H1 (cell line): Measurements from ENCODE around the gene PRG3. TPM values are rescaled to one million over a fixed set of nuclear protein-coding genes. Genes with fewer than 3 reads are reported as not detected.

ENCODE experiments used
- CTCF ChIA-PET: fragments of 300-600 bp; sonication (Branson Sonifier 250); formaldehyde crosslinking; loops from one replicate; lab custom pipeline; 2021; ENCODE audit not compliant: partially characterized antibody; lab: Charles Lee
- POLR2A ChIA-PET: fragments of 300-600 bp; sonication (Branson Sonifier 250); formaldehyde crosslinking; loops from one replicate; lab custom pipeline; 2021; ENCODE audit warnings: inconsistent platforms; ENCODE audit not compliant: partially characterized antibody; lab: Charles Lee
- DNase-seq, 2 experiments: peaks; one replicate each; pipeline versions ENCODE4 v3.0.0 to v3.0.0-alpha.2; 2010 to 2022; ENCODE audit warnings: low spot score in 2 of 2, low read depth in 1 of 2, mixed read lengths in 1 of 2
- FAIRE-seq: peaks from 2 replicates; lab custom pipeline; 2011; peaks lifted over from hg19 to GRCh38; lab: Jason Lieb, UNC
- H2AFZ ChIP-seq: 2 replicates; pipeline ENCODE4 v1.8.1; 2012; ENCODE audit warnings: low read length, inconsistent platforms
- H2AK5ac ChIP-seq: 2 replicates; pipeline ENCODE4 v1.6.1; 2013; ENCODE audit warnings: low read depth, low read length
- H2BK120ac ChIP-seq: replicated peaks from 2 replicates; pipeline ENCODE3; 2013; ENCODE audit warnings: low read depth, low read length, inconsistent platforms
- H2BK12ac ChIP-seq: 2 replicates; pipeline ENCODE4 v1.6.1; 2013; ENCODE audit warnings: low read depth, low read length
- H2BK15ac ChIP-seq: 2 replicates; pipeline ENCODE4 v1.6.1; 2013; ENCODE audit warnings: low read length
- H2BK20ac ChIP-seq: 2 replicates; pipeline ENCODE4 v1.6.1; 2013; ENCODE audit warnings: low read length
- H2BK5ac ChIP-seq: 2 replicates; pipeline ENCODE4 v1.6.1; 2013; ENCODE audit warnings: low read depth, low read length
- H3K14ac ChIP-seq: 2 replicates; pipeline ENCODE4 v1.6.1; 2013; ENCODE audit warnings: inconsistent platforms; ENCODE audit not compliant: insufficient read length
- H3K18ac ChIP-seq: 2 replicates; pipeline ENCODE4 v1.6.1; 2013; ENCODE audit warnings: low read length; ENCODE audit errors: extremely low read depth
- H3K23ac ChIP-seq: 2 replicates; pipeline ENCODE4 v1.6.1; 2013; ENCODE audit warnings: inconsistent platforms; ENCODE audit not compliant: insufficient read length
- H3K23me2 ChIP-seq: 2 replicates; pipeline ENCODE4 v1.6.1; 2013; ENCODE audit warnings: low read depth, low read length
- H3K27ac ChIP-seq: 2 replicates; pipeline ENCODE4 v1.6.1; 2011; ENCODE audit warnings: low read depth, low read length, inconsistent platforms
- H3K27me3 ChIP-seq, 4 experiments: replicated peaks in 1 of 4; 1 replicate in 1 of 4; 2 replicates in 3 of 4; pipeline versions ENCODE4 v1.6.1 to v1.8.1; 2011 to 2013; ENCODE audit warnings: low read length in 3 of 4, mild to moderate bottlenecking in 3 of 4, inconsistent platforms in 2 of 4, mixed read lengths in 2 of 4, moderate library complexity in 1 of 4; ENCODE audit not compliant: control insufficient read depth in 3 of 4, insufficient read depth in 3 of 4; ENCODE audit errors: extremely low read depth in 1 of 4
- H3K36me3 ChIP-seq, 4 experiments: 2 replicates each; pipeline versions ENCODE4 v1.6.1 to v1.8.1; 2011 to 2013; ENCODE audit warnings: mild to moderate bottlenecking in 4 of 4, low read length in 3 of 4, moderate library complexity in 2 of 4, control low read depth in 1 of 4, inconsistent platforms in 1 of 4; ENCODE audit not compliant: insufficient read depth in 4 of 4, control insufficient read depth in 2 of 4
- H3K4ac ChIP-seq: replicated peaks from 2 replicates; pipeline ENCODE3; 2013; ENCODE audit warnings: low read length, low read depth, mixed read lengths, inconsistent platforms; ENCODE audit not compliant: insufficient read length
- H3K4me1 ChIP-seq, 4 experiments: replicated peaks in 1 of 4; 1 replicate in 1 of 4; 2 replicates in 3 of 4; pipeline versions ENCODE4 v1.6.1 to v1.8.1; 2011 to 2013; ENCODE audit warnings: low read length in 3 of 4, inconsistent platforms in 2 of 4, mixed read lengths in 1 of 4; ENCODE audit not compliant: insufficient read depth in 4 of 4, control insufficient read depth in 3 of 4
- H3K4me2 ChIP-seq, 2 experiments: 2 replicates each; pipeline versions ENCODE4 v1.6.1 to v1.8.1; 2011 to 2013; ENCODE audit warnings: low read depth in 2 of 2, low read length in 2 of 2, control low read depth in 1 of 2, inconsistent platforms in 1 of 2, mild to moderate bottlenecking in 1 of 2; ENCODE audit not compliant: insufficient read depth in 1 of 2
- H3K4me3 ChIP-seq, 4 experiments: fragments of 200-600, 300-600 bp in 1 of 4; sonication (generic), shearing (Covaris generic), sonication (Bioruptor Twin) in 1 of 4; 2 replicates each; pipeline versions ENCODE4 v1.5.1 to v1.8.1; 2011 to 2016; ENCODE audit warnings: low read length in 4 of 4, low read depth in 3 of 4, control low read depth in 2 of 4, inconsistent platforms in 2 of 4, mild to moderate bottlenecking in 2 of 4, mixed read lengths in 1 of 4, moderate library complexity in 1 of 4; ENCODE audit not compliant: insufficient read depth in 2 of 4; ENCODE audit errors: extremely low read depth in 1 of 4
- H3K56ac ChIP-seq: replicated peaks from 2 replicates; pipeline ENCODE3; 2013; ENCODE audit warnings: low read depth, mild to moderate bottlenecking, mixed read lengths, low read length, inconsistent platforms; ENCODE audit not compliant: insufficient read length
- H3K79me1 ChIP-seq: 2 replicates; pipeline ENCODE4 v1.6.1; 2013; ENCODE audit warnings: low read depth, low read length, control low read depth
- H3K79me2 ChIP-seq, 2 experiments: 2 replicates each; pipeline versions ENCODE4 v1.6.1 to v1.8.1; 2012 to 2013; ENCODE audit warnings: low read length in 2 of 2, mild to moderate bottlenecking in 2 of 2, inconsistent platforms in 1 of 2; ENCODE audit not compliant: insufficient read depth in 2 of 2, control insufficient read depth in 1 of 2
- H3K9ac ChIP-seq, 4 experiments: replicated peaks in 1 of 4; 1 replicate in 1 of 4; 2 replicates in 3 of 4; pipeline versions ENCODE4 v1.6.1 to v1.8.1; 2011 to 2013; ENCODE audit warnings: low read depth in 3 of 4, low read length in 3 of 4, control low read depth in 2 of 4, mild to moderate bottlenecking in 2 of 4, moderate library complexity in 2 of 4, inconsistent platforms in 1 of 4; ENCODE audit errors: extremely low read depth in 1 of 4
- H3K9me3 ChIP-seq, 2 experiments: 2 replicates each; pipeline versions ENCODE4 v1.6.1 to v1.8.1; 2012 to 2013; ENCODE audit warnings: mild to moderate bottlenecking in 2 of 2, moderate library complexity in 2 of 2, control low read depth in 1 of 2, inconsistent platforms in 1 of 2, low read depth in 1 of 2, low read length in 1 of 2, mixed read lengths in 1 of 2; ENCODE audit not compliant: insufficient read depth in 2 of 2
- H4K20me1 ChIP-seq, 2 experiments: replicated peaks in 1 of 2; 2 replicates each; pipeline versions ENCODE3 to v1.8.1; 2011 to 2013; ENCODE audit warnings: inconsistent platforms in 2 of 2, low read length in 2 of 2, mild to moderate bottlenecking in 1 of 2; ENCODE audit not compliant: insufficient read depth in 2 of 2, control insufficient read depth in 1 of 2
- H4K5ac ChIP-seq: 2 replicates; pipeline ENCODE4 v1.6.1; 2013; ENCODE audit warnings: low read length, low read depth, mixed read lengths, inconsistent platforms; ENCODE audit not compliant: insufficient read length
- H4K8ac ChIP-seq: 2 replicates; pipeline ENCODE4 v1.8.0; 2013; ENCODE audit warnings: mild to moderate bottlenecking, moderate library complexity, low read length, inconsistent platforms; ENCODE audit not compliant: insufficient read depth; ENCODE audit errors: extremely low read depth
- H4K91ac ChIP-seq: replicated peaks from 2 replicates; pipeline ENCODE3; 2013; ENCODE audit warnings: low read length, mixed read lengths, inconsistent platforms; ENCODE audit not compliant: insufficient read length
- CBX8 ChIP-seq: fragments of 300-800, 300-1000 bp; sonication (generic); IDR thresholded peaks from 2 replicates; pipeline ENCODE4 v1.7.1; 2016; ENCODE audit warnings: low read depth, low read length, borderline replicate concordance
- CHD2 ChIP-seq: IDR thresholded peaks from 2 replicates; pipeline ENCODE4 v1.6.1; 2012; ENCODE audit warnings: low read length, improper control_type of control experiment
- FOSL1 ChIP-seq: IDR thresholded peaks from 2 replicates; pipeline ENCODE4 v1.6.1; 2011; ENCODE audit warnings: mild to moderate bottlenecking, low read depth, low read length, moderate library complexity; ENCODE audit not compliant: insufficient read depth
- KDM4A ChIP-seq: IDR thresholded peaks from one replicate; pipeline ENCODE4 v1.7.1; 2012; ENCODE audit warnings: low read depth, mild to moderate bottlenecking, moderate library complexity, low read length, inconsistent platforms; ENCODE audit not compliant: severe bottlenecking
- NRF1 ChIP-seq: IDR thresholded peaks from 2 replicates; pipeline ENCODE4 v1.6.1; 2011; ENCODE audit warnings: mild to moderate bottlenecking, low read depth, low read length, improper control_type of control experiment
- POLR2A ChIP-seq, 2 experiments: IDR thresholded peaks; 1 replicate in 1 of 2; 2 replicates in 1 of 2; pipeline ENCODE4 v1.6.1; 2011; ENCODE audit warnings: low read depth in 2 of 2, low read length in 2 of 2, mild to moderate bottlenecking in 2 of 2; ENCODE audit errors: control extremely low read depth in 1 of 2
- POLR2AphosphoS5 ChIP-seq: IDR thresholded peaks from 2 replicates; pipeline ENCODE4 v1.6.1; 2011; ENCODE audit warnings: low read depth, low read length
- POU5F1 ChIP-seq: IDR thresholded peaks from 2 replicates; pipeline ENCODE4 v1.6.1; 2011; ENCODE audit warnings: low read depth, mild to moderate bottlenecking, low read length, moderate library complexity
- RAD21 ChIP-seq, 2 experiments: IDR thresholded peaks in 1 of 2; conservative IDR thresholded peaks in 1 of 2; 2 replicates each; pipeline ENCODE4 v1.6.1; 2011; ENCODE audit warnings: low read depth in 2 of 2, low read length in 2 of 2, improper control_type of control experiment in 1 of 2, inconsistent platforms in 1 of 2, mild to moderate bottlenecking in 1 of 2, moderate library complexity in 1 of 2
- SAP30 ChIP-seq: fragments of 300-600 bp; sonication (generic); IDR thresholded peaks from 2 replicates; pipeline ENCODE4 v1.7.1; 2012; ENCODE audit warnings: low read length, moderate library complexity, mild to moderate bottlenecking, inconsistent platforms; ENCODE audit not compliant: insufficient read depth, insufficient replicate concordance
- SP2 ChIP-seq: IDR thresholded peaks from 2 replicates; pipeline ENCODE4 v1.6.1; 2012; ENCODE audit warnings: mild to moderate bottlenecking, low read length, inconsistent platforms
- TBP ChIP-seq: IDR thresholded peaks from 2 replicates; pipeline ENCODE4 v1.6.1; 2011; ENCODE audit warnings: low read depth, low read length, improper control_type of control experiment
- WGBS, 2 experiments: shearing (Covaris generic) in 1 of 2; methylation state at CpG; one replicate each; pipeline versions ENCODE4 v1.1.6 to v1.1.7; 2013 to 2015; ENCODE audit warnings: low lambda C conversion rate in 2 of 2, mixed read lengths in 2 of 2, inconsistent platforms in 1 of 2, low coverage in 1 of 2, missing lambda C conversion rate in 1 of 2; ENCODE audit not compliant: insufficient replicate concordance in 2 of 2, insufficient coverage in 1 of 2, insufficient read length in 1 of 2; ENCODE audit errors: extremely low coverage in 1 of 2, missing lambda C conversion rate in 1 of 2; 5-methylcytosine and 5-hydroxymethylcytosine counted together
- polyA plus RNA-seq, 7 experiments: library from polyadenylated mRNA; depleted of rRNA in 3 of 7; stranded (reverse) in 5 of 7; unstranded in 2 of 7; fragments of >200 nt in 5 of 7; fragments of 200-250 nt in 2 of 7; gene quantifications; 1 replicate in 5 of 7; 2 replicates in 1 of 7; 4 replicates in 1 of 7; pipeline versions ENCODE4 v1.2.1 to v1.2.3, GENCODE V29; 2011 to 2013; ENCODE audit warnings: missing spikeins in 2 of 7, mixed read lengths in 2 of 7
- total RNA-seq: library from RNA; stranded (reverse); fragmentation: NEBNext Ultra II Directional; extraction: Animal tissue kit (Norgen Biotek cat#: 25700); gene quantifications from 2 replicates; pipeline ENCODE4 v1.2.1, GENCODE V29; 2021
- TF ChIP-seq, protein P1 (sequence below): IDR thresholded peaks from 2 replicates; pipeline ENCODE4 v1.6.1; 2011; ENCODE audit warnings: low read depth, mild to moderate bottlenecking, low read length; ENCODE audit not compliant: insufficient read depth

PRG3 gene
- total and polyA plus RNA-seq, 2 of the 8 experiments (the other 6 are each of a cell fraction or from before 2014, with no cell fraction given): not detected

DNA sequence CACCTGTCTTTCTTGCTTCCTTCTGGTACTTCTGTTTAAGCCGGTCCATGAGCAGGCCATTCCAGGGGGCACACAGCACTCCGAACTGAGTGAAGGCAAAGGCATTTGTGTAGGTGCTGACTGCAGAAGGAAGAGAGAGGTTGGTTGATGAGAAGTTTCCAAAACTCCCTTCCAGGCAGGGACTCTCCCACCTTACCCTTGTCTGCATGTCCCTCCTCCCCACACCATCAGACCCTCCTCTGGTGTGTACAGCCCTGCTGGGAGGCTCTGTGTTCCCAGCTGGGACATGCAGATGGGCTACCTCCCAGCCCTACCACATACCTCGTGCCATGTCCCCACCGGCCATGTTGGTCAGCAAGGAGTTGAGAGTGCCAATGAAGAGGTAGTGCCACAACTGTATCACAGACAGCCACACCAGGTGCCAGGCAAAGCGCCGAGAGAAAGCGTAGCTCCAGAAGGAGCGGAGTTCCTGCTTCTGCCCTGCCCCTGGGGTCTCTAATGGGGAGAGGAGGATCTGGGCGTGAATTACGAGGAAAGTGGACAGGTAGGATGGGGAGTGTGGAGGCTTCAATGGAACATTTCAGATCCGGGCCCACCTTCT is 33.8 kb upstream of the PRG3 start:
- Histone ChIP-seq H3K27me3 (no peaks in the 10 kb centered on the region), H3K4me3 (no peak overlapping the region), H3K23me2 (no peaks in the 10 kb centered on the region), H2BK12ac (no peak overlapping the region), H3K36me3 (peaks cover 10 to 55% (median 28%) of the 10 kb centered on the region in 4 experiments; a peak in 7 of 8 replicates), H4K5ac (no peak overlapping the region), H2BK15ac (no peak overlapping the region), H3K4me2 (no peak overlapping the region), H2AFZ (no peak overlapping the region), H4K20me1 (peaks cover 0 to 4% of the 10 kb centered on the region in 2 experiments), H3K9ac (no peak overlapping the region), H2BK5ac (no peak overlapping the region), H3K23ac (no peak overlapping the region), H2BK20ac (no peak overlapping the region), H4K8ac (no peak overlapping the region), H3K4ac (no peak overlapping the region), H2AK5ac (no peak overlapping the region), H4K91ac (no peak overlapping the region), H3K79me1 (no peaks in the 10 kb centered on the region), H2BK120ac (no peak overlapping the region), H3K27ac (no peak overlapping the region), H3K9me3 (no peaks in the 10 kb centered on the region), H3K56ac (no peak overlapping the region), H3K79me2 (no peaks in the 10 kb centered on the region), H3K14ac (no peak overlapping the region), H3K4me1 (no peaks in the 10 kb centered on the region; a peak in 2 of 7 replicates), H3K18ac (no peak overlapping the region)
- 91% methylated on average over 11 of the region's 11 CpGs; no CpG with 5 or more reads in 1 of the 2 experiments for WGBS, 2 experiments
- ChIA-PET POLR2A (no interaction called here), CTCF (interaction anchor here (0.7 kb wide), 1 partner anchor 77 kb away, joined by 3 read pairs; no protein-coding TSS in a partner anchor)
- DNase-seq: no peak
- FAIRE-seq: no peak
- TF ChIP-seq, protein P1, sequence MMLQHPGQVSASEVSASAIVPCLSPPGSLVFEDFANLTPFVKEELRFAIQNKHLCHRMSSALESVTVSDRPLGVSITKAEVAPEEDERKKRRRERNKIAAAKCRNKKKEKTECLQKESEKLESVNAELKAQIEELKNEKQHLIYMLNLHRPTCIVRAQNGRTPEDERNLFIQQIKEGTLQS: no peak
- TF ChIP-seq KDM4A (no peak), CHD2 (no peak), SP2 (no peak), TBP (no peak), POLR2AphosphoS5 (no peak), POU5F1 (no peak), FOSL1 (no peak), RAD21 (IDR thresholded peaks at IDR 0.05 in 1 of 2, conservative IDR thresholded peaks at IDR 0.05 in 1 of 2; ENCODE audit: low read depth in 2 of 2, low read length in 2 of 2) (no peak), POLR2A (IDR thresholded peaks at IDR 0.05; ENCODE audit: control extremely low read depth in 1 of 2, low read depth in 2 of 2, low read length in 2 of 2) (no peak), SAP30 (no peak), CBX8 (no peak), NRF1 (no peak)
